ENCODE results near the gene BAK1. TPM values are rescaled to one million over a fixed set of nuclear protein-coding genes. Genes with fewer than 3 reads are reported as not detected.

Gene BAK1
- total RNA-seq, 1 donor from 2014 or later, result 51.4 TPM

GRCh38 chr6:33607784-33608161, 27.7 kb upstream of the BAK1 start:
- H3K9me3 Mint-ChIP-seq (ENCODE audit: unreplicated experiment), result no peaks in the 10 kb centered on the region

GRCh38 chr6:33607126-33607783, 27.2 kb upstream of the BAK1 start:
- H3K9me3 Mint-ChIP-seq (ENCODE audit: unreplicated experiment), result no peaks in the 10 kb centered on the region
- H3K27ac Mint-ChIP-seq (ENCODE audit: unreplicated experiment), result no peak overlapping the region
- H3K27me3 Mint-ChIP-seq (ENCODE audit: unreplicated experiment), result peaks cover 7% of the 10 kb centered on the region
- H3K4me1 Mint-ChIP-seq (ENCODE audit: unreplicated experiment), result peaks cover 32% of the 10 kb centered on the region
- TF ChIP-seq CTCF (IDR thresholded peaks at IDR 0.05; ENCODE audit: unreplicated experiment), result no peak
- DNase-seq (ENCODE audit: low spot score), result no peak
- H3K36me3 Mint-ChIP-seq (ENCODE audit: low read depth, unreplicated experiment), result no peaks in the 10 kb centered on the region
- no peak overlapping the region for H3K4me3 Mint-ChIP-seq (ENCODE audit: unreplicated experiment)

More at GRCh38 chr6:33607784-33608161, 27.7 kb upstream of the BAK1 start:
- Mint-ChIP-seq H3K4me3 (ENCODE audit: unreplicated experiment) (no peak overlapping the region), H3K27me3 (ENCODE audit: unreplicated experiment) (peaks cover 10% of the 10 kb centered on the region), H3K4me1 (ENCODE audit: unreplicated experiment) (peaks cover 32% of the 10 kb centered on the region), H3K27ac (ENCODE audit: unreplicated experiment) (no peak overlapping the region), H3K36me3 (ENCODE audit: low read depth, unreplicated experiment) (no peaks in the 10 kb centered on the region)
- no peak for DNase-seq (ENCODE audit: low spot score)
- no peak for TF ChIP-seq CTCF (IDR thresholded peaks at IDR 0.05; ENCODE audit: unreplicated experiment)

GRCh38 chr6:33606642-33607041, 26.6 kb upstream of the BAK1 start:
- Mint-ChIP-seq H3K36me3 (ENCODE audit: low read depth, unreplicated experiment) (no peaks in the 10 kb centered on the region), H3K4me1 (ENCODE audit: unreplicated experiment) (peaks cover 26% of the 10 kb centered on the region), H3K27me3 (ENCODE audit: unreplicated experiment) (peaks cover 7% of the 10 kb centered on the region), H3K4me3 (ENCODE audit: unreplicated experiment) (no peak overlapping the region), H3K27ac (ENCODE audit: unreplicated experiment) (no peak overlapping the region), H3K9me3 (ENCODE audit: unreplicated experiment) (no peaks in the 10 kb centered on the region)
- no peak for DNase-seq (ENCODE audit: low spot score)
- TF ChIP-seq CTCF (IDR thresholded peaks at IDR 0.05; ENCODE audit: unreplicated experiment), result no peak

- no peak overlapping the region for H3K4me3 Mint-ChIP-seq (ENCODE audit: unreplicated experiment)
- H3K27ac Mint-ChIP-seq (ENCODE audit: unreplicated experiment), result no peak overlapping the region
- no peaks in the 10 kb centered on the region for H3K9me3 Mint-ChIP-seq (ENCODE audit: unreplicated experiment)
- no peak for TF ChIP-seq CTCF (IDR thresholded peaks at IDR 0.05; ENCODE audit: unreplicated experiment)
- H3K36me3 Mint-ChIP-seq (ENCODE audit: low read depth, unreplicated experiment), result no peaks in the 10 kb centered on the region
- DNase-seq (ENCODE audit: low spot score), result no peak
- peaks cover 21% of the 10 kb centered on the region for H3K4me1 Mint-ChIP-seq (ENCODE audit: unreplicated experiment)
- peaks cover 6% of the 10 kb centered on the region for H3K27me3 Mint-ChIP-seq (ENCODE audit: unreplicated experiment)
Measured at GRCh38 chr6:33604941-33605854, 25.1 kb upstream of the BAK1 start.

- no peak for TF ChIP-seq CTCF (IDR thresholded peaks at IDR 0.05; ENCODE audit: unreplicated experiment)
- no peaks in the 10 kb centered on the region for H3K9me3 Mint-ChIP-seq (ENCODE audit: unreplicated experiment)
- no peak overlapping the region for H3K27ac Mint-ChIP-seq (ENCODE audit: unreplicated experiment)
Measured at GRCh38 chr6:33602180-33602579, 22.1 kb upstream of the BAK1 start.

More at GRCh38 chr6:33602180-33602579, 22.1 kb upstream of the BAK1 start:
- H3K4me1 Mint-ChIP-seq (ENCODE audit: unreplicated experiment), result peaks cover 3% of the 10 kb centered on the region
- peak overlapping the region; percentile 12 for H3K4me3 Mint-ChIP-seq (ENCODE audit: unreplicated experiment)
- no peak for DNase-seq (ENCODE audit: low spot score)
- H3K27me3 Mint-ChIP-seq (ENCODE audit: unreplicated experiment), result peaks cover 6% of the 10 kb centered on the region
- no peaks in the 10 kb centered on the region for H3K36me3 Mint-ChIP-seq (ENCODE audit: low read depth, unreplicated experiment)

Measured in endothelial cell (in vitro differentiated cells).